Measurements from ENCODE around the gene WNK2.

GRCh38 chr9:93217706-93218105 lies 33.8 kb downstream of the WNK2 start:
- no peak for TF ChIP-seq POLR2A (IDR thresholded peaks at IDR 0.05; ENCODE audit: low read depth, low read length)
- no peak for TF ChIP-seq POLR2AphosphoS5 (IDR thresholded peaks at IDR 0.05; ENCODE audit: low read depth, low read length)
- no peak for TF ChIP-seq TAF1 (IDR thresholded peaks at IDR 0.05; ENCODE audit: low read depth, low read length)
